Fibroblast of the aortic adventitia (primary cell): ENCODE results near the gene SYDE1. TPM values are rescaled to one million over a fixed set of nuclear protein-coding genes. Genes with fewer than 3 reads are reported as not detected.

Experiments used
- DNase-seq: peaks from one replicate; pipeline ENCODE4 v3.0.0-alpha.2; 2010; ENCODE audit warnings: low read depth
- H3K4me3 ChIP-seq: 2 replicates; pipeline ENCODE4 v1.5.1; 2011; ENCODE audit warnings: low read depth, mild to moderate bottlenecking, control low read depth, low read length, moderate library complexity
- CTCF ChIP-seq: IDR thresholded peaks from 2 replicates; pipeline ENCODE4 v1.5.1; 2011; ENCODE audit warnings: mild to moderate bottlenecking, low read length, control low read depth, inconsistent platforms; ENCODE audit not compliant: insufficient read depth
- total RNA-seq: library from RNA; depleted of rRNA; stranded (reverse); fragments of >200 nt; gene quantifications from 2 replicates; pipeline ENCODE4 v1.2.3, GENCODE V29; 2012; ENCODE audit warnings: low replicate concordance

The SYDE1 gene
- total RNA-seq, 1 donor = 36.2 TPM

GRCh38 chr19:15108845-15109767, 1.9 kb downstream of the SYDE1 start:
- no peak for DNase-seq
- peak overlapping the region; percentile 83 for H3K4me3 ChIP-seq
- no peak for TF ChIP-seq CTCF

GRCh38 chr19:15109768-15110417, 2.7 kb downstream of the SYDE1 start:
- TF ChIP-seq CTCF = no peak
- DNase-seq = no peak
- no peak overlapping the region for H3K4me3 ChIP-seq

- no peak for DNase-seq
- no peak for TF ChIP-seq CTCF
- no peak overlapping the region for H3K4me3 ChIP-seq
These were observed 3.2 kb downstream of the SYDE1 start for GRCh38 chr19:15110418-15110815.

GRCh38 chr19:15111758-15112157, 4.6 kb downstream of the SYDE1 start:
- DNase-seq = no peak
- no peak overlapping the region for H3K4me3 ChIP-seq
- TF ChIP-seq CTCF = no peak

GRCh38 chr19:15112385-15112784, 5.2 kb downstream of the SYDE1 start:
- H3K4me3 ChIP-seq = no peak overlapping the region
- no peak for DNase-seq
- TF ChIP-seq CTCF = no peak

- DNase-seq = no peak
- no peak overlapping the region for H3K4me3 ChIP-seq
- no peak for TF ChIP-seq CTCF
These were observed 6.3 kb downstream of the SYDE1 start for GRCh38 chr19:15113245-15114152.
